Measurements from ENCODE around the gene ERICH6B. TPM values are rescaled to one million over a fixed set of nuclear protein-coding genes. Genes with fewer than 3 reads are reported as not detected.

Gene ERICH6B
- total and polyA plus RNA-seq, 7 donors, result not detected

- no peaks in the 10 kb centered on the region for H3K36me3 ChIP-seq
- no peaks in the 10 kb centered on the region for H3K4me1 ChIP-seq
- TF ChIP-seq POLR2A (IDR thresholded peaks at IDR 0.05), result no peak
- TF ChIP-seq EP300 (IDR thresholded peaks at IDR 0.05), result no peak
- no peak for TF ChIP-seq CTCF (IDR thresholded peaks at IDR 0.05)
- no peak for TF ChIP-seq POLR2AphosphoS5 (IDR thresholded peaks at IDR 0.05)
- no peaks in the 10 kb centered on the region for H3K9me3 ChIP-seq
- H3K4me3 ChIP-seq, result no peak overlapping the region
- H3K27ac ChIP-seq, result no peak overlapping the region
- 54 to 67% methylated on average over 4 of the region's 4 CpGs for WGBS, 2 donors
- no peak for DNase-seq
- no peaks in the 10 kb centered on the region for H3K27me3 ChIP-seq
- intact Hi-C loops (cut with DNase I), result no loop called here
Measured at GRCh38 chr13:45602183-45603170, 13.1 kb downstream of the ERICH6B start.

- no peaks in the 10 kb centered on the region for H3K27me3 ChIP-seq
- H3K4me3 ChIP-seq, result no peak overlapping the region
- intact Hi-C loops (cut with DNase I), result no loop called here
- no peaks in the 10 kb centered on the region for H3K4me1 ChIP-seq
- H3K36me3 ChIP-seq, result no peaks in the 10 kb centered on the region
- no peak for TF ChIP-seq CTCF (IDR thresholded peaks at IDR 0.05)
- no peak overlapping the region for H3K27ac ChIP-seq
- no peaks in the 10 kb centered on the region for H3K9me3 ChIP-seq
- no peak for DNase-seq
- 78 to 89% methylated on average over 2 of the region's 2 CpGs for WGBS, 2 donors
Measured at GRCh38 chr13:45601680-45602079, 13.9 kb downstream of the ERICH6B start.

GRCh38 chr13:45598597-45598996 lies 16.9 kb downstream of the ERICH6B start:
- Histone ChIP-seq H3K27ac (no peak overlapping the region), H3K36me3 (no peaks in the 10 kb centered on the region), H3K9me3 (no peaks in the 10 kb centered on the region), H3K4me3 (no peak overlapping the region), H3K27me3 (no peaks in the 10 kb centered on the region), H3K4me1 (no peaks in the 10 kb centered on the region)
- no peak for DNase-seq
- WGBS, 2 donors, result 93% methylated on average over 4 of the region's 4 CpGs
- intact Hi-C loops (cut with DNase I), result no loop called here
- no peak for TF ChIP-seq POLR2AphosphoS5 (IDR thresholded peaks at IDR 0.05)
- TF ChIP-seq POLR2A (IDR thresholded peaks at IDR 0.05), result no peak
- no peak for TF ChIP-seq EP300 (IDR thresholded peaks at IDR 0.05)
- no peak for TF ChIP-seq CTCF (IDR thresholded peaks at IDR 0.05)

- Histone ChIP-seq H3K27ac (no peak overlapping the region), H3K4me3 (no peak overlapping the region), H3K27me3 (no peaks in the 10 kb centered on the region), H3K9me3 (no peaks in the 10 kb centered on the region), H3K4me1 (no peaks in the 10 kb centered on the region), H3K36me3 (no peaks in the 10 kb centered on the region)
- WGBS, 2 donors, result 69 to 83% methylated on average over 2 of the region's 2 CpGs
- intact Hi-C loops (cut with DNase I), result no loop called here
- no peak for TF ChIP-seq POLR2A (IDR thresholded peaks at IDR 0.05)
- DNase-seq, result no peak
Measured at GRCh38 chr13:45596800-45597475, 18.6 kb downstream of the ERICH6B start.

GRCh38 chr13:45595965-45596364 lies 19.6 kb downstream of the ERICH6B start:
- no peaks in the 10 kb centered on the region for H3K9me3 ChIP-seq
- no peaks in the 10 kb centered on the region for H3K4me1 ChIP-seq
- H3K27ac ChIP-seq, result no peak overlapping the region
- intact Hi-C loops (cut with DNase I), result no loop called here
- TF ChIP-seq CTCF (IDR thresholded peaks at IDR 0.05) (no peak), POLR2A (IDR thresholded peaks at IDR 0.05) (no peak), EP300 (IDR thresholded peaks at IDR 0.05) (no peak), POLR2AphosphoS5 (IDR thresholded peaks at IDR 0.05) (no peak)
- no peaks in the 10 kb centered on the region for H3K36me3 ChIP-seq
- no peak for DNase-seq
- H3K4me3 ChIP-seq, result no peak overlapping the region
- H3K27me3 ChIP-seq, result no peaks in the 10 kb centered on the region
- 47 to 59% methylated on average over 2 of the region's 2 CpGs for WGBS, 2 donors

All from sigmoid colon (tissue), 7 donors.